Inflammatory macrophage treated with lipopolysaccharide for 1 hour (primary cell): ENCODE data around the gene PPP1R36.
"Not testable (repeated sequence)": the region's sequence is repeated elsewhere in the genome, so short reads cannot be mapped to it uniquely, and the experiment has no call there.

Experiments used
- DNase-seq, 2 donors: peaks; one replicate each; pipeline ENCODE4 v3.0.0-alpha.2; 2020 to 2022

The PPP1R36 gene

DNA sequence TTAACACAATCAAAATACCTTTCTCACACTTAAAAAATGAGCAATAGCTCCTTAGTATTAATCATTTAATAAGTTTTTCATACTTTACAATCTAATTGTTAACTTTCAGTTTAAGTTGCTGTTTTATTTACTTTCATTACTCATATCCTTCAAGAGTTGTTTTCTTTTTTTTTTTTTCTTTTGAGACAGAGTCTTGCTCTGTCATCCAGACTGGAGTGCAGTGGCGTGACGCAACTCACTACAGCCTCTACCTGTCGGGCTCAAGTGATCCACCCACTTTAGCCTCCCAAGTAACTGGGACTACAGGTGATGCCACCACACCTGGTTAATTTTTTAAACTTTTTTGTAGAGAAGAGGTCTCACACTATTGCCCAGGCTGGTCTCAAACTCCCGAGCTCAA, 29.1 kb upstream of the PPP1R36 start:
- DNase-seq, result no peak

- no peak for DNase-seq
These were observed 27.0 kb upstream of the PPP1R36 start for GRCh38 chr14:64522591-64523355.

- DNase-seq, result no peak
These were observed 24.4 kb upstream of the PPP1R36 start for GRCh38 chr14:64525354-64525753.

DNA sequence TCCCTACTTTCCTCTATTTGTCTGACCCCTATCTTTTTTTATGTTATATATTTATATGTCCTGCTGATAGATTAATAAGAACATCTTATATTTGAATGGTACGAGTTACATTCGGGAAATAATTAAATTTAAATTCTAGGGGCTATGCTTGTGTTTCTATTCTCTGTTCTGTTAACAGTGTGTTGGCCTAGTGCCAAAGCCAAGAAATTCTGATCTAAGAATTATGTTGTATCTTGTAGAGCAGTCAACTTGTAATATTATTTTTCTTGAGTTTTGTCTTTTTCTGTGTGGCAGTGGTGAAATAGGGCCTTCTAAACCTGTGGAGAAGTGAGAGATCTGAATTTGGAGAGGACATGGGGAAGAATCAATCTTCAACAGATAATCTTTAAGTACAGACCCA, 18.2 kb upstream of the PPP1R36 start:
- no peak for DNase-seq

DNA sequence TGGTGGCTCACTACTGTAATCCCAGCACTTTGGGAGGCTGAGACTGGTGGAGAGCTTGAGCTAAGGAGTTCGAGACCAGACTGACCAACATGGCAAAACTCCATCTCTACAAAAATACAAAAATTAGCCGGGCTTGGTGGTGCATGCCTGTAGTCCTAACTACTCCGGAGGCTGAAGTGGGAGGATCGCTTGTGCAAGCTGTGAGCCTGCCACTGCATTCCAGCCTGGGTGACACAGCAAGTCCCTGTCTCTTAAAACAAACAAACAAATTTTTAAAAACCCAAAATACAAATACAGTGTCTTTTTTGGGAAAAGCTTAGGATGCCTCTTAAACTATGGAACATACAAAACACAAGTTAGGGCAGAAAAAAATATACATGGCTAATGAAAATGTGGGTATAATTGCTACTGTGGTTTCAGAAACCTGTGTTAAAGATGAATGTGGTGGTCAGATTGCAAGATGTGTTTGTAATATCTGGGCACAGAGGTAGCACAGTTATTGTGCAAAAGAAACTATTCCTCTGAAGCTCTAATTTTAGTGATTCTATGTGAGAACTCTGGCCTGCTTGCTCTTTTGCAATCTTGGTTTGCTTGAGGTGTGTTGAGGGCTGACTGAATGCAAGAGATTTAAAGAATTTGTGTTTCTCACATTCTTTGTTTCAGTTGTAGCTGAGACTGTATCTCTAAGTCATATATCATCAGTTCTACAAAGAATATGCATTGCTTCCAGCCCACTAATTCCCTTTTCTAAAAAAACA, 13.1 kb upstream of the PPP1R36 start:
- DNase-seq, result no peak

DNA sequence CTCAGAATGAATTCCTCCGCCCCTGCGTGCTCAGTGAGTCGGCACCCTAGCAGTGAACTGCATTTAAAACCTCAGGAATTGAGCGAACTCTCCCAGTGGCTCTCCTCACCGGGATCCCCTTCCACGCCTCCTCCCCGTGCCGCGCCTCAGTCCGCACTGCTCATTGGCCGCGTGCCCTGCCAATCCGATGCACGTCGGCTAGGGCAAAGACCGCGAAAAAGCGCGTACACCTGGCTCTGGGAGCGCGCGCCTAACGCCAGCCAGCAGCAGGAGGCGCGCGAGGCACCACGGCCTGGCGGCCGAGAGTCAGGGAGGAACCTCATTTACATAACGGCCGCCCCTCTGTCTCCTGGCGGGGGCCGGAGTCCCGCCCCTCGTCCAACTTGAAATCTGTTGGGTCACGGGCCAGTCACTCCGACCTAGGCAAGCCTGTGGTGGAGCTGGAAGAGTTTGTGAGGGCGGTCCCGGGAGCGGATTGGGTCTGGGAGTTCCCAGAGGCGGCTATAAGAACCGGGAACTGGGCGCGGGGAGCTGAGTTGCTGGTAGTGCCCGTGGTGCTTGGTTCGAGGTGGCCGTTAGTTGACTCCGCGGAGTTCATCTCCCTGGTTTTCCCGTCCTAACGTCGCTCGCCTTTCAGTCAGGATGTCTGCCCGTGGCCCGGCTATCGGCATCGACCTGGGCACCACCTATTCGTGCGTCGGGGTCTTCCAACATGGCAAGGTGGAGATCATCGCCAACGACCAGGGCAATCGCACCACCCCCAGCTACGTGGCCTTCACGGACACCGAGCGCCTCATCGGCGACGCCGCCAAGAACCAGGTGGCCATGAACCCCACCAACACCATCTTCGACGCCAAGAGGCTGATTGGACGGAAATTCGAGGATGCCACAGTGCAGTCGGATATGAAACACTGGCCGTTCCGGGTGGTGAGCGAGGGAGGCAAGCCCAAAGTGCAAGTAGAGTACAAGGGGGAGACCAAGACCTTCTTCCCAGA, 9.3 kb upstream of the PPP1R36 start, which contains the start of gene HSPA2:
HSPA2 (plus strand) TSS at position 534 of the 995 bp plus-strand sequence; CDS start at position 643, 109 bp downstream.
- DNase-seq, result peak; percentile 99 to 100

DNA sequence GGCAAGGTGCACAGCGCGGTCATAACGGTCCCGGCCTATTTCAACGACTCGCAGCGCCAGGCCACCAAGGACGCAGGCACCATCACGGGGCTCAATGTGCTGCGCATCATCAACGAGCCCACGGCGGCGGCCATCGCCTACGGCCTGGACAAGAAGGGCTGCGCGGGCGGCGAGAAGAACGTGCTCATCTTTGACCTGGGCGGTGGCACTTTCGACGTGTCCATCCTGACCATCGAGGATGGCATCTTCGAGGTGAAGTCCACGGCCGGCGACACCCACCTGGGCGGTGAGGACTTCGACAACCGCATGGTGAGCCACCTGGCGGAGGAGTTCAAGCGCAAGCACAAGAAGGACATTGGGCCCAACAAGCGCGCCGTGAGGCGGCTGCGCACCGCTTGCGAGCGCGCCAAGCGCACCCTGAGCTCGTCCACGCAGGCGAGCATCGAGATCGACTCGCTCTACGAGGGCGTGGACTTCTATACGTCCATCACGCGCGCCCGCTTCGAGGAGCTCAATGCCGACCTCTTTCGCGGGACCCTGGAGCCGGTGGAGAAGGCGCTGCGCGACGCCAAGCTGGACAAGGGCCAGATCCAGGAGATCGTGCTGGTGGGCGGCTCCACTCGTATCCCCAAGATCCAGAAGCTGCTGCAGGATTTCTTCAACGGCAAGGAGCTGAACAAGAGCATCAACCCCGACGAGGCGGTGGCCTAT, 8.3 kb upstream of the PPP1R36 start:
- no peak for DNase-seq

GRCh38 chr14:64541972-64542835, 7.6 kb upstream of the PPP1R36 start:
- no peak for DNase-seq

- no peak for DNase-seq
These were observed 6.9 kb upstream of the PPP1R36 start for GRCh38 chr14:64542836-64543201.

DNA sequence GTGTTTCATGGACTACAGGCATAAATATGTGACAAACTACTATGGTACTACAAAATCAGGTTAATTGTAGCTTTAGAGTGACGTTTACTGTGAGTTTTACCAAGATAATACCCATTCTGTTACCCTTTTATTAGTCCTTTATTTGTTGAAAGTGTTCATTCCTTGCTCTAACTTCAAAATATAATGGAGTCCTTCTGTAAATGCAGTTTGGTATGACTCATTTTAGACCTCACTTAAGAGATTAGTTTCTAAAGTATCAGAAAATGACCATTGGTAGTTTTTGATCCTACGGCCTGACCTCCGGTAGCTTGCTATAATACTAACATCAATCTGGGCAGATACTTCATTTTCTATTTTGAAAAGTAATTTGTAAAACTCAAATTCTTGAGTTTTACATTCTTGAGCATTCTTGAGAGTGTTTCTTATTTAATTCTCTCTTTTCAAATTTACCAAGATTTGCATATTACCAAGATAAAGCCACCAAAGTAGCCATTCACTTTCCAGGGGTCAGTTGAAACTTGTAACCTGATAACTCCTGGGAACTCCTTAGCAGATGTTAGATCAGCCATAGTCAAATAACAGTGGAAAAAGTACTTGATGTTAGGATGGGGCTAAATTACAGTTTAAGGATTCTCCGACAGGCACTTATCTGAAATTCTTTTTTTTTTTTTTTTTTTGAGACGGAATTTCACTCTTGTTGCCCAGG, 5.0 kb upstream of the PPP1R36 start:
- DNase-seq, result no peak

DNA sequence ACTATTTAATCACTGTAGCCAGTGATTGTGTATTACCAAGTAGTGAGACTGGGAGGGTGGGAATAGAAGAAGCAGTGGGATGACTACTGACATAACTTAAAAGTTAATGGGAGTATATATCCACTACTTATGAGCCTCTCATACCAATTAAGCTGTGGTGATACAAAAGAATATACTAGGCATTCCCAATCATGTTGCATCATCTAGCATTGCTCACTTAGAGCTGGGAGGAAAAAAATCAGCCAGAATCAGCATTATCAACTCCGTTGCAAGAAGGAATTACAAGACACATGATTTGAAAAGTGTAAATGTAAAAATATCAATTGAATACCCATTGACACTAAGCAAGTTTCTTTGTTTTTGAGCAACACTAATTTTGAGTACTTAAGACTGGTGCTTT, 745 bp upstream of the PPP1R36 start:
- no peak for DNase-seq

GRCh38 chr14:64550621-64551333, 1.0 kb downstream of the PPP1R36 start:
- no peak for DNase-seq

- no peak for DNase-seq
These were observed 4.8 kb downstream of the PPP1R36 start for GRCh38 chr14:64554556-64554955.

GRCh38 chr14:64556526-64556925, 6.8 kb downstream of the PPP1R36 start:
- no peak for DNase-seq

- not testable (repeated sequence) for DNase-seq
These were observed 8.5 kb downstream of the PPP1R36 start for GRCh38 chr14:64558216-64558615.

DNA sequence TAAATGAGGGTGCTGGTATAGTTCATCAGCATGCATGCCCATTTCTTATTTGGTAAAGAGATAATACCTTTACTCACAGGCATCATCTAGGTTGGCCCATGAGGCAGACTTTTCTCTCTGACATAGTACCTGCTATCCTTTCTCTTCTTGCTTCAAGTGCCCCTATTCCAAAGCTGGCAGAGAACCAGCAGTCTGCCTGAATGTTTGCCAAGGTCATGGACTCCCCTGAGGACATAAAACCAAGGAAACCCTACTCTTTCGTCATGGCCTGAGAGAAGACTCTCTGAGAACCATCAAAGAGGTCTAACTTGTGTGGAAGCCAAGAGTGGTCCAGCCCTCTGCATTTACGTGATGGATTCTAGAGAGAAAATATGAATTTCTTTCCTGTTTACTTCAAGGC, 11.9 kb downstream of the PPP1R36 start:
- no peak for DNase-seq

- no peak for DNase-seq
These were observed 12.7 kb downstream of the PPP1R36 start for GRCh38 chr14:64562436-64562835.

DNA sequence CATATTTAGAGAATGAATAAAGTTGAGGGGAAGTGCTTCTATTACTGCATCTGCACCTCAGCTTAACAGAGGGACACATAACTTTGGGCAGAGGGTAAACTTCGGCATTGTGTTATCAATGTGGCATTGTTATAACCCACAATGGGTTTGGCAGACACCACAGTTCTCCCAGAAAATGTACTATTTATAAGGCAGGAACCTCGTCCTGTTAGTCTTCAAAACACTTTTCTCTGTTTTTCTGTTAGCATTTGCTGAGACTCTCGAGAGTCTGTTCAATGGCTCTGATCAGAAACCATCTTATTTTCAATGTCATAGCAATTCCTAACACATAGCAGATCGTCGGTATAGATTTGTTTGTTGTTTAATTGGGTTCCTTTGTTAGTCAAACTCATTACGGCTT, 13.9 kb downstream of the PPP1R36 start:
- no peak for DNase-seq

DNA sequence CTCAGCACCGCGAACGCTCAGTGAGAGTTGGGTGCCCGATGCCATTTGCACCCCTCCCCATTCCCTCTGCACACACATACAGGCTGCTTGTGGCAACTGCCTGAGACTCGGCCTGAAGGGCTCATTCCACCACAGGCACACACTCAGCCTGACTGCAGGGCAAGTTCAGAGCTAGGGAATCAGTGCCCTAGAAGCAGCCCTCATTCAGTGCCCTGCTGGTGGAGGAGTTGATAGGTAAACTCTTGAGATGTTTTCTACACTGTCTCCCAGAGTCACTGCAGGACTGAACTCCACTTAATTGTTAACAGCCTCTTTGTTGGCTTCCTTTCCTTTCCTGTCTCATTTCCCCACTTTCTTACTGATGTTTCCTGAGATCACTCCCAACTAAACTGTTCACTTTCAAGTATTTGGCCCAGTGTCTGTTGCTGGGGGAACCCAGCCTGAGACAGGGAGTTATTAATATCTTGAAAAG, 16.9 kb downstream of the PPP1R36 start:
- no peak for DNase-seq

- no peak for DNase-seq
These were observed 19.4 kb downstream of the PPP1R36 start for GRCh38 chr14:64569138-64569631.
